Epithelial cell of proximal tubule (primary cell): Measurements from ENCODE around the gene FYB1. TPM values are rescaled to one million over a fixed set of nuclear protein-coding genes. Genes with fewer than 3 reads are reported as not detected.

Experiments
- DNase-seq: peaks from one replicate; pipeline ENCODE4 v3.0.0-alpha.2; 2011; ENCODE audit warnings: low read depth
- H3K4me3 ChIP-seq: 2 replicates; pipeline ENCODE4 v1.5.1; 2011; ENCODE audit warnings: low read depth, mild to moderate bottlenecking, low read length
- CTCF ChIP-seq: conservative IDR thresholded peaks from 2 replicates; pipeline ENCODE4 v1.5.1; 2012; ENCODE audit warnings: low read depth, mild to moderate bottlenecking, low read length
- total RNA-seq: library from RNA; depleted of rRNA; stranded (reverse); fragments of >200 nt; gene quantifications from 2 replicates; pipeline ENCODE4 v1.2.3, GENCODE V29; 2015

Gene FYB1
- total RNA-seq, 1 donor from 2014 or later: not detected

DNA sequence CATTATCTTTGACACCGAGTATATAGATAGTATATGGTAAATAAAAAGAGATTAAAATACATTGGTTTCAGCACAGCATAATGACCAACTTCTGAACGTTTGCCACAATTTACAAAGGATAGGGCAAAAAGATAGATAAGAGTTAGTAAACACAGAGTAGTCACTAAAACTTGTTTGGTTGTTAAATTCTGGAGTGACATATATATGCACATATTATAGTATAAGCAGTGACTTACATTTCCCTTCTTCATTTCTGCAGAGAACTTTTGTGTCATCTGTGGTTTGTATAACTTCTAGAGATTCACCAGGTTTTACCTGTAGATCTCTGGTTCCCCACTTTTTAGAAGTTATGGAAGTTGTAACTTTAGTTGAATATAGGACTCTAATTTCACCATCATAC, 100.7 kb downstream of the FYB1 start:
- TF ChIP-seq CTCF: no peak
- no peak for DNase-seq
- H3K4me3 ChIP-seq: no peak overlapping the region

DNA sequence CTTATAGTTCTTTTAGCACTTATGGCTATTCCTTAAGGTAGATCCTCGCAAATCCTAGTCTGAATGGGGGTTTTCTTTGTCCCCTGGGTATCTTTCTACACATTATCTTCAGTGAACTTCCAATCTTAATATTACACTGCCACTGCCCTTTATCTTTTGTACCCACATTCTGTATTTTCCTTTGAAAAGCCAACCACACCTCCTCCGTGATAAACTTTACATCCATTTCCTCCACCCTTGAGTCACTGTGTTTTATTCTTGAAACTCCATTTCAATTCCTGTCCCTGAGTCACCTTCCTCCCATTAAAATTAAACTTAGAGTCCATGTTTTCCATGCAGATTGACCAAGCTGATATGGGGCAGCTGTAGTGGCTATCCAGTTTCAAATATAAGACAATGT, 102.0 kb downstream of the FYB1 start:
- DNase-seq: no peak
- no peak for TF ChIP-seq CTCF
- no peak overlapping the region for H3K4me3 ChIP-seq

DNA sequence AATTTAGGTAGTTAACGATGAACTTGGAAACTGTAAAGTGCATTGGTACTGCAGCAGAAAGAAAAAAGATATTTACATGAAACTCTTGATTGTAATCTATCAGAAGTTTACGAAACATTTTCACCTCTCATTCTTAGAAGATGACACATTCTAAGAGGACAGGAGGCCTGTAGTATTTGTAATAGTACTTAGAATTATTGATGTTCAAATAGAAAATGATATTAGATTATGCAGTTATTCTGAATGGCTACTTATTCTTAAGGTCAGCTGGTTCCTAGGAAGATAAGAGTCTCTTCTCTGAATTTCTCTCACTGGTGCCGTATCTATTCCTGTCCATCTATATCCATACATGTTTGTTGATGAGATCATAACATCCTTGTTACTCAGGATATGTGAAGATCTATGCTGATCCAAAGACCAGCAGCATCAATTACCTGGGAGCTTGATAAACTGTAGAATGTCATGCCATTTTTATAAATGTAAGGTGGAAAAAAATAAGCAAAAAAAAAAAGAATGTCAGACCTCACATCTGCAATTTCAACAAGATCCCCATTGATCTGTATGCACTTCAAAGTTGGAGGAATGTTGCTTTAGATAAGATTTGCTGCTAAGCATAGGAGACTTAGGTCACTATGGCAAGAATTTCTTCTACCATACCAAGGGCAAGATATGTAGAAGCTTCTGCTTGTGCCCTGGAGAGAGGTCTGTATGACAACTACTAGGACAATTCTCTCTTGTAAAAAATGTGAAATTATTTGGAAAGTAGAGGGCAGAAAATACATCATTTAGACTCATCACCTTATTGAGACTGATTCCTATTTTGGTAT, 102.8 kb downstream of the FYB1 start:
- TF ChIP-seq CTCF: no peak
- DNase-seq: no peak
- H3K4me3 ChIP-seq: no peak overlapping the region

GRCh38 chr5:39115644-39116343, 103.6 kb downstream of the FYB1 start:
- no peak for TF ChIP-seq CTCF
- H3K4me3 ChIP-seq: no peak overlapping the region
- DNase-seq: no peak

- DNase-seq: no peak
- H3K4me3 ChIP-seq: no peak overlapping the region
- no peak for TF ChIP-seq CTCF
Observed at GRCh38 chr5:39114155-39114554, 105.2 kb downstream of the FYB1 start.

GRCh38 chr5:39113354-39113953, 105.9 kb downstream of the FYB1 start:
- DNase-seq: no peak
- TF ChIP-seq CTCF: no peak

More at GRCh38 chr5:39113354-39113953, 105.9 kb downstream of the FYB1 start:
- H3K4me3 ChIP-seq: no peak overlapping the region
